GM23248 (cell line): ENCODE measurements around the gene ATP8A2.

Source experiments
- EZH2 ChIP-seq: fragments of 200-600 bp; sonication (generic); IDR thresholded peaks from 2 replicates; pipeline ENCODE4 v1.6.1; 2018; ENCODE audit warnings: antibody characterized with exemption, mild to moderate bottlenecking; ENCODE audit not compliant: insufficient read depth, poor library complexity, severe bottlenecking
- EZH2phosphoT487 ChIP-seq: fragments of 200-600 bp; sonication (generic); IDR thresholded peaks from 2 replicates; pipeline ENCODE4 v1.6.1; 2018; ENCODE audit warnings: antibody characterized with exemption, moderate library complexity, mild to moderate bottlenecking, low read depth; ENCODE audit not compliant: insufficient read depth

- TF ChIP-seq EZH2 = no peak
- TF ChIP-seq EZH2phosphoT487 = no peak
Observed at GRCh38 chr13:25742220-25742619, 370.4 kb downstream of the ATP8A2 start.
